K562 (cell line): ENCODE results near the gene JUN. TPM values are rescaled to one million over a fixed set of nuclear protein-coding genes. Genes with fewer than 3 reads are reported as not detected.
A peak's percentile ranks its signal among the peaks of the same experiment; 100 is the strongest.

Experiments
- ATAC-seq: fragments of 200-7000 bp; cut with Tn5 transposase; 3 replicates; pipeline ENCODE4 v1.9.1; 2020; ENCODE audit warnings: moderate library complexity
- BruUV-seq: library from RNA; stranded (reverse); fragments of 400-500 nt; replicated peaks from 2 replicates; lab custom pipeline; 2021; lab: Mats Ljungman, UMichigan
- CTCF ChIA-PET: fragments of 300-600 bp; formaldehyde crosslinking; extraction: SDS; loops from one replicate; lab custom pipeline; 2021; ENCODE audit warnings: low intra/inter-chr PET ratio; lab: Yijun Ruan, JAX
- POLR2A ChIA-PET: fragments of 300-600, 350-650 bp; sonication (Branson Sonifier 250); formaldehyde crosslinking; extraction: SDS; loops from one replicate; lab custom pipeline; 2021; ENCODE audit warnings: antibody characterized with exemption, inconsistent platforms; lab: Yijun Ruan, JAX
- DNase-seq, 4 experiments: peaks; one replicate each; pipeline versions ENCODE4 v3.0.0 to v3.0.0-alpha.2; 2011 to 2018; ENCODE audit warnings: low spot score in 3 of 4, mixed read lengths in 3 of 4; ENCODE audit errors: extremely low read depth in 1 of 4
- FAIRE-seq: peaks from 2 replicates; lab custom pipeline; 2011; peaks lifted over from hg19 to GRCh38; lab: Jason Lieb, UNC
- H2AFZ ChIP-seq: 2 replicates; pipeline ENCODE4 v1.6.0; 2011; ENCODE audit warnings: low read depth, low read length, control low read depth, inconsistent platforms
- H3K27ac ChIP-seq: fragments of 200-600 bp; 3 replicates; pipeline ENCODE4 v1.8.0; 2011; ENCODE audit warnings: low read depth, mild to moderate bottlenecking, control low read depth, inconsistent platforms, low read length, moderate library complexity, mixed read lengths; ENCODE audit errors: extremely low read depth
- H3K27me3 ChIP-seq, 2 experiments: fragments of 300-600 bp in 1 of 2; 2 replicates in 1 of 2; 3 replicates in 1 of 2; pipeline versions ENCODE4 v1.6.0 to v1.8.0; 2011; ENCODE audit warnings: inconsistent platforms in 2 of 2, low read length in 2 of 2, mild to moderate bottlenecking in 1 of 2, mixed read lengths in 1 of 2, moderate library complexity in 1 of 2; ENCODE audit not compliant: control insufficient read depth in 2 of 2, insufficient read depth in 2 of 2
- H3K36me3 ChIP-seq: fragments of 300-600 bp; 3 replicates; pipeline ENCODE4 v1.8.0; 2011; ENCODE audit warnings: mild to moderate bottlenecking, low read length, inconsistent platforms; ENCODE audit not compliant: control insufficient read depth, insufficient read depth
- H3K4me1 ChIP-seq, 2 experiments: fragments of 200-600 bp in 1 of 2; replicated peaks in 1 of 2; 2 replicates in 1 of 2; 3 replicates in 1 of 2; pipeline versions ENCODE4 v1.5.1 to v1.8.0; 2011; ENCODE audit warnings: inconsistent platforms in 2 of 2, low read length in 2 of 2, mild to moderate bottlenecking in 1 of 2, mixed read lengths in 1 of 2, moderate library complexity in 1 of 2; ENCODE audit not compliant: control insufficient read depth in 2 of 2, insufficient read depth in 2 of 2
- H3K4me2 ChIP-seq: 2 replicates; pipeline ENCODE4 v1.6.1; 2011; ENCODE audit warnings: low read length, control low read depth, inconsistent platforms, mixed read lengths; ENCODE audit not compliant: insufficient read depth
- H3K4me3 ChIP-seq: fragments of 200-600 bp; sonication (generic), shearing (Covaris generic); 2 replicates; pipeline ENCODE4 v1.5.1; 2016; ENCODE audit warnings: control low read depth, inconsistent platforms
- H3K79me2 ChIP-seq: fragments of 200-600 bp; 3 replicates; pipeline ENCODE4 v1.8.0; 2011; ENCODE audit warnings: low read length, inconsistent platforms; ENCODE audit not compliant: control insufficient read depth, insufficient read depth
- H3K9ac ChIP-seq, 2 experiments: 2 replicates each; pipeline versions ENCODE4 v1.6.0 to v1.6.1; 2011; ENCODE audit warnings: low read depth in 2 of 2, low read length in 2 of 2, control low read depth in 1 of 2, inconsistent platforms in 1 of 2, mild to moderate bottlenecking in 1 of 2, mixed read lengths in 1 of 2; ENCODE audit not compliant: insufficient read depth in 1 of 2
- H3K9me1 ChIP-seq: one replicate; pipeline ENCODE4 v1.6.0; 2011; ENCODE audit warnings: inconsistent platforms, mild to moderate bottlenecking, low read length, moderate library complexity; ENCODE audit not compliant: control insufficient read depth, insufficient read depth
- H3K9me3 ChIP-seq: replicated peaks from 2 replicates; pipeline ENCODE4 v1.5.1; 2011; ENCODE audit warnings: low read depth, low read length, inconsistent platforms; ENCODE audit not compliant: control insufficient read depth, insufficient read depth
- H4K20me1 ChIP-seq: replicated peaks from 2 replicates; pipeline ENCODE4 v1.6.1; 2011; ENCODE audit warnings: low read length, inconsistent platforms, mixed read lengths; ENCODE audit not compliant: control insufficient read depth, insufficient read depth
- EP400 ChIP-seq: fragments of 450-650 bp; IDR thresholded peaks from 2 replicates; pipeline ENCODE4 v1.6.1; 2017; ENCODE audit warnings: antibody characterized with exemption, mild to moderate bottlenecking, moderate library complexity
- ERF ChIP-seq: fragments of 450-650 bp; formaldehyde crosslinking; IDR thresholded peaks from 2 replicates; pipeline ENCODE4 v1.4.0; 2020; ENCODE audit warnings: mild to moderate bottlenecking, mixed read lengths
- MAZ ChIP-seq, 2 experiments: fragments of 450-650 bp in 1 of 2; sonication (generic) in 1 of 2; formaldehyde crosslinking; IDR thresholded peaks in 1 of 2; conservative IDR thresholded peaks in 1 of 2; 2 replicates each; pipeline versions ENCODE4 v1.4.0 to v1.5.0; 2020; ENCODE audit warnings: mild to moderate bottlenecking in 1 of 2, missing genetic modification reagents in 1 of 2
- NFIC ChIP-seq: fragments of 450-650 bp; IDR thresholded peaks from 2 replicates; pipeline ENCODE4 v1.6.1; 2017; ENCODE audit warnings: mild to moderate bottlenecking, inconsistent platforms
- RBM25 ChIP-seq: fragments of 200-400 bp; formaldehyde crosslinking; IDR thresholded peaks from 2 replicates; pipeline ENCODE4 v1.6.1; 2018; ENCODE audit warnings: low read length, low read depth, moderate library complexity; ENCODE audit not compliant: severe bottlenecking
- WGBS: fragments of 100-300 bp; shearing (Covaris generic); methylation state at CpG from one replicate; pipeline ENCODE4 v1.1.6; 2016; ENCODE audit warnings: low coverage, mixed read lengths; ENCODE audit not compliant: insufficient coverage; ENCODE audit errors: missing lambda C conversion rate; 5-methylcytosine and 5-hydroxymethylcytosine counted together
- in situ Hi-C: fragments of 300-500 bp; cut with MboI; formaldehyde crosslinking; loops from 4 replicates; pipeline ENCODE4 v1.15.0; 2018; ENCODE audit warnings: inconsistent platforms, mixed read lengths
- intact Hi-C: fragments of 100-400 bp; cut with micrococcal nuclease; formaldehyde crosslinking; loops from 2 replicates; pipeline ENCODE4 v1.14.2; 2022
- polyA plus RNA-seq, 8 experiments: library from polyadenylated mRNA; depleted of rRNA in 4 of 8; stranded (reverse) in 5 of 8; unstranded in 3 of 8; fragments of >200 nt; fragmentation: Nextera tagmentation in 2 of 8; fragmentation: Illumina TruSeq in 1 of 8; extraction: Ambion mirVana in 2 of 8; extraction: Trizol in 1 of 8; gene quantifications; 2 replicates each; pipeline versions ENCODE4 v1.2.1 to v1.2.3, GENCODE V29; 2011 to 2014; ENCODE audit warnings: inconsistent platforms in 1 of 8, missing spikeins in 1 of 8
- total RNA-seq, 7 experiments: library from RNA; depleted of rRNA in 6 of 7; stranded (reverse); fragments of >200 nt in 6 of 7; fragmentation: Illumina TruSeq in 2 of 7; extraction: Trizol in 2 of 7; gene quantifications; 2 replicates each; pipeline versions ENCODE4 v1.2.1 to v1.2.3, GENCODE V29; 2011 to 2021; ENCODE audit warnings: low replicate concordance in 1 of 7
- TF ChIP-seq, protein P1 (sequence below): fragments of 250-450 bp; sonication (Bioruptor Pico); IDR thresholded peaks from 2 replicates; pipeline ENCODE4 v1.8.0; 2022; ENCODE audit warnings: moderate library complexity, mild to moderate bottlenecking, inconsistent platforms

Gene JUN
- total and polyA plus RNA-seq, 9 of the 15 experiments (the other 6 are each of a cell fraction or from before 2014, with no cell fraction given) = 0.32 to 23.4 (median 4.0) TPM

GRCh38 chr1:58827298-58827697, 43.5 kb upstream of the JUN start:
- no peak overlapping the region for H2AFZ ChIP-seq
- no peak overlapping the region for H3K4me2 ChIP-seq
- no peak overlapping the region for H3K4me3 ChIP-seq
- TF ChIP-seq RBM25 (peak; percentile 34), ERF (CRISPR knock-in tag) (no peak)
- no peak for DNase-seq
- 0 out of 2 replicates have a peak, but pooled peaks cover 2% of the 10 kb centered on the region for H3K9me3 ChIP-seq
- H3K9ac ChIP-seq = no peak overlapping the region
- H3K27me3 ChIP-seq = no peaks in the 10 kb centered on the region
- no peaks in the 10 kb centered on the region for H3K36me3 ChIP-seq
- in situ Hi-C loops = no loop called here
- no peaks in the 10 kb centered on the region for H3K9me1 ChIP-seq
- BruUV-seq = no TSS peak
- no peak for FAIRE-seq
- H3K27ac ChIP-seq = no peak overlapping the region
- intact Hi-C loops = no loop called here
- no peak for ATAC-seq
- CTCF ChIA-PET = no interaction called here
- H3K79me2 ChIP-seq = no peaks in the 10 kb centered on the region
- POLR2A ChIA-PET = no interaction called here
- H4K20me1 ChIP-seq = no peaks in the 10 kb centered on the region
- H3K4me1 ChIP-seq = no peaks in the 10 kb centered on the region; a peak in 1 of 5 replicates

DNA sequence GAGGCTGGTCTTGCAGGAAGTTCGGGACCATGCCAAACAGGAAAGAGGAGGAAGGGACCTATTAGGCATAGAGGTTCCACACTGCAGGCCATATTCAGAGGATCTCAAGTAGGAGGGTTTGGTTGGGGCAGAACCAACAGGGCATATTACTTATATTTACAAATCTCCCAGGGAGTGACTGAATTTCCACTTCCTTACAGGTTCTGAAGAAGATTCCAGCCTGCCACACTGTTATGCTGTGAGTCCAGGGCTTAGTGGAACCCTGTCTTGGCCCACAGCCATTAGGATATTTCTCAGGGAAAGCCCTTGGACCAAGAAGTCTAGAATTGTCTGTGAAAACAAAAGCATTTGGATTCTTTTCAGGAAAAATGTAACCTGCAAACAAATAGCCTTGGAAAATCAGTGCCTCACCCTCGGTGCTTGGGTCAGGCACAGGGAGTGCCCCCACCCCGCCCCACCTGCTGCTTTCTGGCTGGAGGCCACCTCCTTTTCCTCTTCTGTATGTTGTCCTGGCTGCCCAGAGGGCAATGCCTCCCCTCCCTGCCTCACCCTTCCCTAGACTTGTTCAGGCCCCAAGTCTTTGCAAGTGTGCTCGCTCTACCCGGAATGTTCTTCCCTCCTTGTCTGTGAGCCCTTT, 41.0 kb upstream of the JUN start:
- no peaks in the 10 kb centered on the region for H3K36me3 ChIP-seq
- ChIA-PET POLR2A (no interaction called here), CTCF (interaction anchor here (0.7 kb wide), 1 partner anchor 17 kb away, joined by 3 read pairs; no protein-coding TSS in a partner anchor)
- FAIRE-seq = no peak
- 11% methylated on average over 5 of the region's 5 CpGs for WGBS
- no peaks in the 10 kb centered on the region for H3K27me3 ChIP-seq
- H3K9me3 ChIP-seq = 0 out of 2 replicates have a peak, but pooled peaks cover 2% of the 10 kb centered on the region
- intact Hi-C loops (no loop called here), in situ Hi-C loops (no loop called here)
- BruUV-seq = no TSS peak
- TF ChIP-seq EP400 = no peak
- TF ChIP-seq MAZ (CRISPR knock-in tag; conservative IDR thresholded peaks at IDR 0.05 in 1 of 2, IDR thresholded peaks at IDR 0.05 in 1 of 2) = no peak
- TF ChIP-seq NFIC = 0 out of 2 replicates have a peak, but pooled peaks have one; percentile 12
- TF ChIP-seq, protein P1, sequence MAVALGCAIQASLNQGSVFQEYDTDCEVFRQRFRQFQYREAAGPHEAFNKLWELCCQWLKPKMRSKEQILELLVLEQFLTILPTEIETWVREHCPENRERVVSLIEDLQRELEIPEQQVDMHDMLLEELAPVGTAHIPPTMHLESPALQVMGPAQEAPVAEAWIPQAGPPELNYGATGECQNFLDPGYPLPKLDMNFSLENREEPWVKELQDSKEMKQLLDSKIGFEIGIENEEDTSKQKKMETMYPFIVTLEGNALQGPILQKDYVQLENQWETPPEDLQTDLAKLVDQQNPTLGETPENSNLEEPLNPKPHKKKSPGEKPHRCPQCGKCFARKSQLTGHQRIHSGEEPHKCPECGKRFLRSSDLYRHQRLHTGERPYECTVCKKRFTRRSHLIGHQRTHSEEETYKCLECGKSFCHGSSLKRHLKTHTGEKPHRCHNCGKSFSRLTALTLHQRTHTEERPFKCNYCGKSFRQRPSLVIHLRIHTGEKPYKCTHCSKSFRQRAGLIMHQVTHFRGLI (CRISPR knock-in tag) = no peak
- DNase-seq = no peak
- no peak overlapping the region for H3K4me2 ChIP-seq
- no peak overlapping the region for H3K4me3 ChIP-seq
- H2AFZ ChIP-seq = no peak overlapping the region
- ATAC-seq = no peak
- no peak overlapping the region for H3K27ac ChIP-seq
- H3K4me1 ChIP-seq = peaks cover 0 to 1% of the 10 kb centered on the region in 2 experiments; a peak in 1 of 5 replicates
- H4K20me1 ChIP-seq = no peaks in the 10 kb centered on the region
- H3K9ac ChIP-seq = no peak overlapping the region
- H3K9me1 ChIP-seq = no peaks in the 10 kb centered on the region
- H3K79me2 ChIP-seq = no peaks in the 10 kb centered on the region
